Esophagus muscularis mucosa (tissue), 4 donors: ENCODE data around the gene PHF2. TPM values are rescaled to one million over a fixed set of nuclear protein-coding genes. Genes with fewer than 3 reads are reported as not detected.

Experiments
- DNase-seq: peaks from one replicate; pipeline ENCODE4 v3.0.0-alpha.2; 2017; ENCODE audit errors: extremely low spot score
- H3K27ac ChIP-seq, 4 donors: fragments of 200-600 bp; sonication (generic); replicated peaks in 1 of 4; 1 replicate in 3 of 4; 2 replicates in 1 of 4; pipeline ENCODE4 v1.5.1; 2016 to 2019; ENCODE audit warnings: mild to moderate bottlenecking in 1 of 4
- H3K27me3 ChIP-seq, 4 donors: fragments of 200-600 bp; sonication (generic); one replicate each; pipeline versions ENCODE4 v1.5.1 to v1.6.0; 2016 to 2019
- H3K36me3 ChIP-seq, 4 donors: fragments of 200-600 bp; sonication (generic); one replicate each; pipeline ENCODE4 v1.5.1; 2016 to 2019
- H3K4me1 ChIP-seq, 4 donors: fragments of 200-600 bp; sonication (generic); one replicate each; pipeline ENCODE4 v1.5.1; 2016 to 2019
- H3K4me3 ChIP-seq, 4 donors: fragments of 200-600 bp; sonication (generic); 1 replicate in 2 of 4; 2 replicates in 2 of 4; pipeline ENCODE4 v1.5.1; 2016 to 2019; ENCODE audit warnings: mild to moderate bottlenecking in 4 of 4, moderate library complexity in 1 of 4
- H3K9me3 ChIP-seq, 4 donors: fragments of 200-600 bp; sonication (generic); 1 replicate in 3 of 4; 2 replicates in 1 of 4; pipeline ENCODE4 v1.5.1; 2016 to 2019
- EP300 ChIP-seq: sonication (generic); formaldehyde crosslinking; IDR thresholded peaks from one replicate; pipeline ENCODE4 v1.6.1; 2017; ENCODE audit warnings: antibody characterized with exemption
- POLR2A ChIP-seq: fragments of 450-650 bp; IDR thresholded peaks from one replicate; pipeline ENCODE4 v1.6.1; 2017; ENCODE audit warnings: antibody characterized with exemption, moderate library complexity, mild to moderate bottlenecking, low read depth
- POLR2AphosphoS5 ChIP-seq, 2 donors: sonication (generic); formaldehyde crosslinking; IDR thresholded peaks; one replicate each; pipeline ENCODE4 v1.6.1; 2017; ENCODE audit warnings: antibody characterized with exemption in 2 of 2
- WGBS: methylation state at CpG from one replicate; pipeline ENCODE4 v1.1.5; 2018; 5-methylcytosine and 5-hydroxymethylcytosine counted together
- intact Hi-C: fragments of 100-400 bp; cut with DNase I; formaldehyde crosslinking; loops from one replicate; pipeline ENCODE4 v1.15.1; 2023
- total RNA-seq, 4 donors: library from RNA; depleted of rRNA; stranded (reverse); fragments of >200 nt; gene quantifications; one replicate each; pipeline versions ENCODE4 v1.1.0 to v1.2.1, GENCODE V29; 2016
- TF ChIP-seq, protein P1 (sequence below), 3 experiments: fragments of 200-600 bp in 2 of 3; fragments of 450-650 bp in 1 of 3; sonication (generic) in 2 of 3; IDR thresholded peaks; one replicate each; pipeline ENCODE4 v1.5.1; 2017 to 2019; ENCODE audit warnings: antibody characterized with exemption in 3 of 3, mild to moderate bottlenecking in 2 of 3, moderate library complexity in 1 of 3

Gene PHF2
- total RNA-seq, 4 donors from 2014 or later = 35.7 to 53.5 (median 43.2) TPM

DNA sequence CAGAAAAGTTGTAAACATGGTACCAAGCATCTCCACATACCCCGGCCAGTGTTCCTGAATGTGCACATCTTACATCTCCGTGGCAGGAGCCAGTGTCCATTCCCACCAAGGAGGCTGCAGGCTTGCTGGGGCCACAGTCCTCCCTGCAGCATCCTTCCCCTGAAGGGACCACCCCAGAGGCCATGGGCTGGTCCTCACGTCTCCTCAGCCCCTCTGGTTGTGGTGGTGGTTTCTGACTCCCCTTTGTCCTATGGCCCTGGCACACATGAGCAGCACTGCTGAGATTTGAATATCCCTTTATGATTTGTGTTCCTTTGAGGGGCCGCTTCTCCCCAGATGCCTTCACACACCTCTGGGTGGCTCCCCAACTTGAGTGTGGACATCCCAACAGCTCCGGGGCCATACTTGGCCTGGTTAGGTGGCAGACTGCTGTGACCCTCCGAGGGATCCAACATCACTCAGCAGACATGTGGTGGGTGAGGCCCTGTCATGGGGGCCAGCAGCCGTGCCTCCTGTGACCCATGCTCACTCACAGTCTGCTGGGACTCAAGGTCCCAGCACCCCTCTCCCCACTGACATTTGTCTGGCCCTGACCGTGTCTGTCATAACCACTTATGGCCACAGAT lies 14.3 kb downstream of the PHF2 start:
- WGBS = 64% methylated on average over 7 of the region's 8 CpGs
- Histone ChIP-seq H3K27ac (peak overlapping the region in 1 of 4 donors; percentile 4), H3K27me3 (no peaks in the 10 kb centered on the region), H3K9me3 (no peaks in the 10 kb centered on the region), H3K36me3 (no peaks in the 10 kb centered on the region), H3K4me1 (peaks cover 72 to 92% (median 85%) of the 10 kb centered on the region in 4 donors), H3K4me3 (no peak overlapping the region)
- TF ChIP-seq POLR2A = no peak
- TF ChIP-seq POLR2AphosphoS5 (IDR thresholded peaks at IDR 0.05) = no peak
- TF ChIP-seq EP300 = no peak
- TF ChIP-seq, protein P1, sequence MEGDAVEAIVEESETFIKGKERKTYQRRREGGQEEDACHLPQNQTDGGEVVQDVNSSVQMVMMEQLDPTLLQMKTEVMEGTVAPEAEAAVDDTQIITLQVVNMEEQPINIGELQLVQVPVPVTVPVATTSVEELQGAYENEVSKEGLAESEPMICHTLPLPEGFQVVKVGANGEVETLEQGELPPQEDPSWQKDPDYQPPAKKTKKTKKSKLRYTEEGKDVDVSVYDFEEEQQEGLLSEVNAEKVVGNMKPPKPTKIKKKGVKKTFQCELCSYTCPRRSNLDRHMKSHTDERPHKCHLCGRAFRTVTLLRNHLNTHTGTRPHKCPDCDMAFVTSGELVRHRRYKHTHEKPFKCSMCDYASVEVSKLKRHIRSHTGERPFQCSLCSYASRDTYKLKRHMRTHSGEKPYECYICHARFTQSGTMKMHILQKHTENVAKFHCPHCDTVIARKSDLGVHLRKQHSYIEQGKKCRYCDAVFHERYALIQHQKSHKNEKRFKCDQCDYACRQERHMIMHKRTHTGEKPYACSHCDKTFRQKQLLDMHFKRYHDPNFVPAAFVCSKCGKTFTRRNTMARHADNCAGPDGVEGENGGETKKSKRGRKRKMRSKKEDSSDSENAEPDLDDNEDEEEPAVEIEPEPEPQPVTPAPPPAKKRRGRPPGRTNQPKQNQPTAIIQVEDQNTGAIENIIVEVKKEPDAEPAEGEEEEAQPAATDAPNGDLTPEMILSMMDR (IDR thresholded peaks at IDR 0.05) = no peak
- intact Hi-C loops = no loop called here
- DNase-seq = no peak

GRCh38 chr9:93591301-93592007 lies 15.1 kb downstream of the PHF2 start:
- Histone ChIP-seq H3K27ac (peak overlapping the region in 1 of 4 donors; percentile 4), H3K36me3 (no peaks in the 10 kb centered on the region), H3K9me3 (no peaks in the 10 kb centered on the region), H3K4me1 (peaks cover 65 to 92% (median 81%) of the 10 kb centered on the region in 4 donors), H3K27me3 (no peaks in the 10 kb centered on the region), H3K4me3 (no peak overlapping the region)
- intact Hi-C loops = no loop called here
- 47% methylated on average over 13 of the region's 13 CpGs for WGBS
- TF ChIP-seq POLR2A = no peak
- TF ChIP-seq, protein P1 (IDR thresholded peaks at IDR 0.05) = no peak
- TF ChIP-seq POLR2AphosphoS5 (IDR thresholded peaks at IDR 0.05) = no peak
- TF ChIP-seq EP300 = no peak
- DNase-seq = no peak

DNA sequence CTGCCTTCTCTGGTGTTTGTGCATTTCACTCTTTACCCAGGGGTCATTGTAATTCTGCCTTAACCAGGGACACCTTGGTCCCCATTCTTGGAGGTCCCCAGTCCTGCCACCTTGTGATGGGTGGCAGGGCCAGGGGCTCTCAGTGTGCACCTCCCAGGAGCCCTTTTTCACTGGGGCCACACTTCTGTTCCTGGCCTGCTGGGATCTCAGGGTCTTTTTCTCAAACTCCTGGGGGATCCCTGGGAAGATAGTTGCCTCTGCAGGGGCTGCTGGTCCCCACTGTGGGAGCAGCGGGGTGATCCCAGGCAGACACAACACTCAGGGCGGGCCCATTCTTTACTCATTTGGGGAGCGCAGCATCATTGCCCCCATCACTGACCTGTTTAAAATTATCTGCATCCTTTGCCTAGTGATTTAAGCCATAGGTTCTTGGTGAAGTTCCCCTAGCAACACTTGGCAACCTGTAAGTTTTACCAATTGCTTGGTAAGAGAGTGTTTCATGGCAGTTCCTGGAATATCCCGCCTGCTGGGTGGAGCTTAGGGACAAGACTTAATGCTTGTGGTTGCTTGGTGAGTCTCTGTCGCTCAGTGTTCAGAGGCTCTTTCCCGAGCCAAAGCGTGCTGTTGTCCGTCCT lies 15.7 kb downstream of the PHF2 start:
- intact Hi-C loops = no loop called here
- no peaks in the 10 kb centered on the region for H3K27me3 ChIP-seq
- DNase-seq = no peak
- no peaks in the 10 kb centered on the region for H3K36me3 ChIP-seq
- TF ChIP-seq POLR2A = no peak
- no peak for TF ChIP-seq EP300
- TF ChIP-seq, protein P1 (IDR thresholded peaks at IDR 0.05) = no peak
- no peak for TF ChIP-seq POLR2AphosphoS5 (IDR thresholded peaks at IDR 0.05)
- no peak overlapping the region for H3K4me3 ChIP-seq
- no peaks in the 10 kb centered on the region for H3K9me3 ChIP-seq
- WGBS = 87% methylated on average over 8 of the region's 8 CpGs
- peaks cover 61 to 86% (median 75%) of the 10 kb centered on the region in 4 donors for H3K4me1 ChIP-seq
- no peak overlapping the region for H3K27ac ChIP-seq

- intact Hi-C loops = no loop called here
- WGBS = 78% methylated on average over 2 of the region's 2 CpGs
- peaks cover 62 to 84% (median 74%) of the 10 kb centered on the region in 4 donors for H3K4me1 ChIP-seq
These were observed 16.2 kb downstream of the PHF2 start for GRCh38 chr9:93592643-93593021.

More at GRCh38 chr9:93592643-93593021, 16.2 kb downstream of the PHF2 start:
- no peaks in the 10 kb centered on the region for H3K27me3 ChIP-seq
- no peak overlapping the region for H3K27ac ChIP-seq
- H3K4me3 ChIP-seq = no peak overlapping the region
- TF ChIP-seq EP300 (no peak), POLR2AphosphoS5 (IDR thresholded peaks at IDR 0.05) (no peak), POLR2A (no peak)
- TF ChIP-seq, protein P1 (IDR thresholded peaks at IDR 0.05) = peak in 1 of 3 experiments; percentile 4
- no peaks in the 10 kb centered on the region for H3K36me3 ChIP-seq
- DNase-seq = no peak
- H3K9me3 ChIP-seq = no peaks in the 10 kb centered on the region
